Lower leg skin (tissue), 4 donors: Measurements from ENCODE around the gene KLF4. TPM values are rescaled to one million over a fixed set of nuclear protein-coding genes. Genes with fewer than 3 reads are reported as not detected.

Source experiments
- DNase-seq, 2 donors: peaks; one replicate each; pipeline ENCODE4 v3.0.0-alpha.2; 2019; ENCODE audit warnings: low spot score in 2 of 2
- H3K4me3 ChIP-seq: fragments of 200-600 bp; sonication (generic); 2 replicates; pipeline ENCODE4 v1.5.1; 2017; ENCODE audit warnings: mild to moderate bottlenecking, low read depth; ENCODE audit not compliant: poor library complexity, severe bottlenecking
- CTCF ChIP-seq, 3 donors: fragments of 450-650 bp; IDR thresholded peaks; one replicate each; pipeline ENCODE4 v1.5.1; 2016; ENCODE audit warnings: antibody characterized with exemption in 3 of 3, mild to moderate bottlenecking in 3 of 3, moderate library complexity in 2 of 3
- POLR2A ChIP-seq, 2 donors: fragments of 450-650 bp; IDR thresholded peaks; one replicate each; pipeline ENCODE4 v1.6.1; 2016 to 2017; ENCODE audit warnings: antibody characterized with exemption in 2 of 2, mild to moderate bottlenecking in 1 of 2, moderate library complexity in 1 of 2
- WGBS, 2 donors: methylation state at CpG; one replicate each; pipeline ENCODE4 v1.1.5; 2018; 5-methylcytosine and 5-hydroxymethylcytosine counted together
- intact Hi-C: fragments of 100-400 bp; cut with DNase I; formaldehyde crosslinking; loops from one replicate; pipeline ENCODE4 v1.15.0; 2023; ENCODE audit warnings: low total_unique reads
- total RNA-seq, 4 donors: library from RNA; depleted of rRNA; stranded (reverse); fragments of >200 nt; gene quantifications; one replicate each; pipeline ENCODE4 v1.1.0, GENCODE V29; 2016

KLF4 gene
- 100 to 1,000 TPM; 562 to 846 (median 608) TPM for total RNA-seq

GRCh38 chr9:107489687-107490605 is at the start of gene KLF4:
Gene KLF4 (minus strand): TSS chr9:107489769. CDS start chr9:107489172, 597 bp downstream.
- intact Hi-C loops, result loop anchor here (2.0 to 5.0 kb wide), 3 partner anchors 147 to 1077 kb away; no protein-coding TSS in a partner anchor
- TF ChIP-seq CTCF (IDR thresholded peaks at IDR 0.05), result no peak
- peak in 1 of 2 donors; percentile 79 for TF ChIP-seq POLR2A (IDR thresholded peaks at IDR 0.05)
- 0 to 1% methylated on average over 44 to 81 of the region's 101 CpGs for WGBS, 2 donors
- peak within 1 kb of the TSS; percentile 90 for H3K4me3 ChIP-seq
- peak; percentile 92 to 99 for DNase-seq

- no peak overlapping the region for H3K4me3 ChIP-seq
- DNase-seq, result no peak
- intact Hi-C loops, result no loop called here
- 66 to 71% methylated on average over 3 of the region's 3 CpGs for WGBS, 2 donors
- TF ChIP-seq CTCF (IDR thresholded peaks at IDR 0.05), result no peak
- TF ChIP-seq POLR2A (IDR thresholded peaks at IDR 0.05), result no peak
Observed at GRCh38 chr9:107536462-107536861, 46.9 kb upstream of the KLF4 start.

DNA sequence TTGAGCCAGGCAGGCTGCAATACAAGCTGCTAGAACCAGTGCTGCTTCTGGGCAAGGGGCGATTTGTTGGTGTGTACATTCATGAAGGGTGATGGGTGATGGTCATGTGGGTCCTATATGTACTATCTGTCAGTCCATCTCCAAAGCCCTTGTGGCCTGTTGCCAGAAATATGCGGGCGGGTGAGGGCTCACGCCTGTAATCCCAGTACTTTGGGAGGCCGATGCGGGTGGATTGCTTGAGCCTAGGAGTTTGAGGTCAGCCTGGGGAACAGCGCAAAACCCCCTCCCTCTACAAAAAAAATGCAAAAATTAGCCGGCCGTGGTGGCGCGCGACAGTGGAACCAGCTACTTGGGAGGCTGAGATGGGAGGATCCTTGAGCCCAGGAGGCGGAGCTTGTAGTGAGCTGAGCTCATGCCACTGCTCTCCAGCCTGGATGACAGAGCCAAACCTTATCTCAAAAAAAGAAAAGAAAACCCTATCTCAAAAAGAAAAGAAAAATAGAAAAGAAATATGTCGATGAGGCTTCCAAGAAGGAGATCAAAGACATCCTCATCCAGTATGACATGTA is 45.0 kb upstream of the KLF4 start:
- intact Hi-C loops, result no loop called here
- no peak for DNase-seq
- no peak overlapping the region for H3K4me3 ChIP-seq
- 96% methylated on average over 14 of the region's 14 CpGs for WGBS, 2 donors
- TF ChIP-seq POLR2A (IDR thresholded peaks at IDR 0.05) (no peak), CTCF (IDR thresholded peaks at IDR 0.05) (no peak)

GRCh38 chr9:107530679-107531078 is 41.1 kb upstream of the KLF4 start:
- intact Hi-C loops, result no loop called here
- TF ChIP-seq CTCF (IDR thresholded peaks at IDR 0.05), result no peak
- TF ChIP-seq POLR2A (IDR thresholded peaks at IDR 0.05), result no peak
- WGBS, 2 donors, result 92 to 95% methylated on average over 1 of the region's 1 CpG
- H3K4me3 ChIP-seq, result no peak overlapping the region
- DNase-seq, result no peak

DNA sequence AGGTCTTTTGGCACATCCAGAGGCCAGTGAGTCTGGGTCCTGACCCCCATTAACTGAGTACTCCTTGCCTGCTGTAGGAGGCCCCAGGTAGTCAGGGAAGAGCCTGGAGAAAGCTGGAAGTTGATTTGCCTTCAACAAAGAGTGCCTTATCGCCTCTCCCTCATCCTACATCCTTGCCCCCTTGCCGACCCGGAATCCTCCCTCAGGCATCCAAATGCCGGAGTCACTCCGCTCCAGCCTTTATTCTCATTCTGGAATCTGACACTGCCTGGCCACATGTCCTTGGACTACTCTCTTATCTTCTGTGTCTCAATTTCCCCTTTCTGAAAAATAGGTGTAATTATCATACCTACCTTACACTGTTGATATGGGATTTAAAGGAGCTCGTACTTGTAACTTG is 39.1 kb upstream of the KLF4 start:
- intact Hi-C loops, result no loop called here

More for the DNA sequence above, 39.1 kb upstream of the KLF4 start:
- TF ChIP-seq POLR2A (IDR thresholded peaks at IDR 0.05) (no peak), CTCF (IDR thresholded peaks at IDR 0.05) (no peak)
- no peak for DNase-seq
- no peak overlapping the region for H3K4me3 ChIP-seq
- 89 to 98% methylated on average over 6 of the region's 6 CpGs for WGBS, 2 donors
